ENCODE results near the gene ELOVL6.

- TF ChIP-seq CTCF (IDR thresholded peaks at IDR 0.05) (no peak), POLR2A (IDR thresholded peaks at IDR 0.05) (no peak), EP300 (IDR thresholded peaks at IDR 0.05) (no peak), POLR2AphosphoS5 (IDR thresholded peaks at IDR 0.05) (no peak)
These were observed 59.9 kb downstream of the ELOVL6 start for GRCh38 chr4:110138551-110138950.

Data from stomach (tissue), 4 donors.